Hepatocyte (in vitro differentiated cells): Measurements from ENCODE around the gene AUTS2. TPM values are rescaled to one million over a fixed set of nuclear protein-coding genes. Genes with fewer than 3 reads are reported as not detected.

Source experiments
- DNase-seq: peaks from one replicate; pipeline ENCODE4 v3.0.0-alpha.2; 2016; ENCODE audit warnings: low spot score
- H2AFZ ChIP-seq: fragments of 200-600 bp; sonication (generic); 2 replicates; pipeline ENCODE4 v1.6.0; 2016; ENCODE audit warnings: antibody characterized with exemption, mild to moderate bottlenecking
- H3K27ac ChIP-seq: fragments of 200-600 bp; sonication (generic); 2 replicates; pipeline ENCODE4 v1.5.1; 2016; ENCODE audit warnings: mild to moderate bottlenecking
- H3K27me3 ChIP-seq: fragments of 200-600 bp; sonication (generic); 2 replicates; pipeline ENCODE4 v1.6.1; 2016
- H3K36me3 ChIP-seq: fragments of 200-600 bp; sonication (generic); replicated peaks from 2 replicates; pipeline ENCODE4 v1.5.1; 2016; ENCODE audit warnings: low read depth; ENCODE audit not compliant: insufficient read depth
- H3K4me1 ChIP-seq: fragments of 200-600 bp; sonication (generic); 2 replicates; pipeline ENCODE4 v1.5.1; 2016; ENCODE audit warnings: mild to moderate bottlenecking, moderate library complexity; ENCODE audit not compliant: insufficient read depth
- H3K4me2 ChIP-seq: fragments of 200-600 bp; sonication (generic); 2 replicates; pipeline ENCODE4 v1.6.0; 2016
- H3K4me3 ChIP-seq: fragments of 200-600 bp; sonication (generic); 2 replicates; pipeline ENCODE4 v1.5.1; 2016; ENCODE audit warnings: mild to moderate bottlenecking
- H3K79me2 ChIP-seq: fragments of 200-600 bp; sonication (generic); 2 replicates; pipeline ENCODE4 v1.6.0; 2017; ENCODE audit warnings: mild to moderate bottlenecking
- H3K9me2 ChIP-seq: fragments of 200-600 bp; sonication (generic); replicated peaks from 2 replicates; pipeline ENCODE4 v1.6.0; 2017; ENCODE audit warnings: mild to moderate bottlenecking; ENCODE audit not compliant: insufficient read depth
- H3K9me3 ChIP-seq: fragments of 200-600 bp; sonication (generic); 2 replicates; pipeline ENCODE4 v1.5.1; 2016; ENCODE audit warnings: low read depth, mild to moderate bottlenecking
- H4K20me1 ChIP-seq: fragments of 200-600 bp; sonication (generic); 2 replicates; pipeline ENCODE4 v1.6.0; 2016; ENCODE audit warnings: mild to moderate bottlenecking; ENCODE audit not compliant: insufficient read depth, poor library complexity, severe bottlenecking
- CTCF ChIP-seq: fragments of 200-600 bp; sonication (generic); IDR thresholded peaks from 2 replicates; pipeline ENCODE4 v1.5.1; 2016; ENCODE audit warnings: antibody characterized with exemption, mild to moderate bottlenecking; ENCODE audit not compliant: poor library complexity
- EZH2 ChIP-seq: fragments of 200-600 bp; sonication (generic); IDR thresholded peaks from 2 replicates; pipeline ENCODE4 v1.6.1; 2016; ENCODE audit warnings: antibody characterized with exemption, mild to moderate bottlenecking, borderline replicate concordance
- EZH2phosphoT487 ChIP-seq: fragments of 200-600 bp; sonication (generic); IDR thresholded peaks from one replicate; pipeline ENCODE4 v1.6.1; 2018; ENCODE audit warnings: antibody characterized with exemption, mild to moderate bottlenecking, low read depth, moderate library complexity; ENCODE audit not compliant: unreplicated experiment, severe bottlenecking
- WGBS: methylation state at CpG from one replicate; pipeline ENCODE4 v1.1.6; 2016; ENCODE audit warnings: low lambda C conversion rate; ENCODE audit errors: missing lambda C conversion rate; 5-methylcytosine and 5-hydroxymethylcytosine counted together
- polyA plus RNA-seq: library from polyadenylated mRNA; unstranded; fragments of >200 nt; fragmentation: Nextera tagmentation; extraction: Ambion mirVana; gene quantifications from 2 replicates; pipeline ENCODE4 v1.2.1, GENCODE V29; 2016
- total RNA-seq: library from RNA; depleted of rRNA; stranded (reverse); fragments of >200 nt; gene quantifications from 2 replicates; pipeline ENCODE4 v1.2.3, GENCODE V29; 2014

The AUTS2 gene
- total and polyA plus RNA-seq, 2 experiments from 2014 or later, result 34.4 to 40.9 TPM

DNA sequence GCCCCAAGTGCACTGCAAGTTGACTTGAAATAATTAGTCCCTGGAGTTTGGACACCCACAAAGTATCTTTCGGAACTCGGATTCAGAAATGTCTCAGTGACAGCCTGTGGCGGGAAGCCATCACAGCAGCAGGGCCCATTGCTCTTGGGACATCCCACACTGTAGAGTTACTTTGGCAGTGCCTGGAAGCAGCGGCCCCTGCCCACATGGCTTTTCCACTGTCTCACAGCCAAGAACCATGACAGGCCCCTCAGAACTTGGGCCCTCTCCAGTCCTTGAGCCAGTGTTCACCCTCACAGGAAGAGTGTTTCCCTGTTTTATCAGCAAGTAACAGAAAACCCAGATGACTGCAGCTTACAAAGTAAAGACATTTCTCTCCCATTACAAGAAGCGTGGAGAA is 1056.7 kb downstream of the AUTS2 start:
- DNase-seq, result no peak
- Histone ChIP-seq H3K79me2 (no peaks in the 10 kb centered on the region), H4K20me1 (no peaks in the 10 kb centered on the region), H3K9me2 (no peaks in the 10 kb centered on the region), H2AFZ (no peak overlapping the region), H3K4me2 (no peak overlapping the region), H3K4me3 (no peak overlapping the region), H3K27ac (no peak overlapping the region), H3K27me3 (no peaks in the 10 kb centered on the region), H3K4me1 (no peaks in the 10 kb centered on the region), H3K9me3 (no peaks in the 10 kb centered on the region), H3K36me3 (no peaks in the 10 kb centered on the region)
- WGBS, result 94% methylated on average over 5 of the region's 5 CpGs
- TF ChIP-seq EZH2phosphoT487, result no peak
- TF ChIP-seq EZH2, result no peak
- no peak for TF ChIP-seq CTCF

GRCh38 chr7:70655694-70656093 is 1057.4 kb downstream of the AUTS2 start:
- Histone ChIP-seq H3K4me1 (no peaks in the 10 kb centered on the region), H3K4me2 (no peak overlapping the region), H3K36me3 (no peaks in the 10 kb centered on the region), H3K9me3 (no peaks in the 10 kb centered on the region), H2AFZ (no peak overlapping the region), H3K27me3 (no peaks in the 10 kb centered on the region), H3K9me2 (no peaks in the 10 kb centered on the region), H3K79me2 (no peaks in the 10 kb centered on the region), H4K20me1 (no peaks in the 10 kb centered on the region), H3K4me3 (no peak overlapping the region), H3K27ac (no peak overlapping the region)
- TF ChIP-seq EZH2, result no peak
- TF ChIP-seq EZH2phosphoT487, result no peak
- no peak for TF ChIP-seq CTCF
- 91% methylated on average over 3 of the region's 3 CpGs for WGBS
- no peak for DNase-seq

- WGBS, result 68% methylated on average over 5 of the region's 5 CpGs
- Histone ChIP-seq H3K4me1 (no peaks in the 10 kb centered on the region), H3K4me2 (no peak overlapping the region), H2AFZ (no peak overlapping the region), H3K36me3 (no peaks in the 10 kb centered on the region), H3K4me3 (no peak overlapping the region), H3K9me3 (no peaks in the 10 kb centered on the region), H3K9me2 (no peaks in the 10 kb centered on the region), H3K27me3 (no peaks in the 10 kb centered on the region), H3K27ac (no peak overlapping the region), H4K20me1 (no peaks in the 10 kb centered on the region), H3K79me2 (no peaks in the 10 kb centered on the region)
- DNase-seq, result no peak
- no peak for TF ChIP-seq EZH2phosphoT487
Observed at GRCh38 chr7:70657571-70657970, 1059.3 kb downstream of the AUTS2 start.

GRCh38 chr7:70657989-70658632 is 1059.8 kb downstream of the AUTS2 start:
- Histone ChIP-seq H3K4me3 (no peak overlapping the region), H3K27me3 (no peaks in the 10 kb centered on the region), H3K79me2 (no peaks in the 10 kb centered on the region), H3K9me2 (no peaks in the 10 kb centered on the region), H3K27ac (no peak overlapping the region), H3K9me3 (no peaks in the 10 kb centered on the region), H3K4me2 (no peak overlapping the region), H3K36me3 (no peaks in the 10 kb centered on the region), H3K4me1 (no peaks in the 10 kb centered on the region), H2AFZ (no peak overlapping the region), H4K20me1 (no peaks in the 10 kb centered on the region)
- no peak for DNase-seq
- WGBS, result 86% methylated on average over 9 of the region's 9 CpGs
- TF ChIP-seq EZH2phosphoT487 (no peak), EZH2 (no peak), CTCF (no peak)
